Transverse colon (tissue), 4 donors: Measurements from ENCODE around the gene VTN. TPM values are rescaled to one million over a fixed set of nuclear protein-coding genes. Genes with fewer than 3 reads are reported as not detected.

Experiments
- DNase-seq: peaks from one replicate; pipeline ENCODE4 v3.0.0-alpha.2; 2019
- H3K27ac ChIP-seq, 4 donors: fragments of 200-600 bp; sonication (generic); 2 replicates each; pipeline ENCODE4 v1.5.1; 2016 to 2018; ENCODE audit warnings: inconsistent platforms in 4 of 4
- H3K27me3 ChIP-seq: fragments of 200-600 bp; sonication (generic); 2 replicates; pipeline ENCODE4 v1.5.1; 2017; ENCODE audit warnings: inconsistent platforms
- H3K36me3 ChIP-seq, 4 donors: fragments of 200-600 bp; sonication (generic); 2 replicates each; pipeline ENCODE4 v1.5.1; 2017 to 2019; ENCODE audit warnings: inconsistent platforms in 4 of 4
- H3K4me1 ChIP-seq, 4 donors: fragments of 200-600 bp; sonication (generic); 2 replicates each; pipeline ENCODE4 v1.5.1; 2017 to 2020; ENCODE audit warnings: inconsistent platforms in 4 of 4
- H3K4me3 ChIP-seq, 4 donors: fragments of 200-600 bp; sonication (generic); 1 replicate in 1 of 4; 2 replicates in 3 of 4; pipeline versions ENCODE4 v1.5.1 to v1.6.1; 2017 to 2019; ENCODE audit warnings: inconsistent platforms in 4 of 4
- H3K9me3 ChIP-seq, 2 donors: fragments of 200-600 bp; sonication (generic); 2 replicates each; pipeline ENCODE4 v1.5.1; 2017 to 2019; ENCODE audit warnings: inconsistent platforms in 2 of 2
- CTCF ChIP-seq, 5 experiments: fragments of 200-600 bp in 3 of 5; fragments of 450-650 bp in 2 of 5; sonication (generic) in 3 of 5; IDR thresholded peaks; 1 replicate in 2 of 5; 2 replicates in 3 of 5; pipeline ENCODE4 v1.5.1; 2016 to 2017; ENCODE audit warnings: antibody characterized with exemption in 5 of 5, inconsistent platforms in 3 of 5, mild to moderate bottlenecking in 2 of 5, moderate library complexity in 1 of 5
- EP300 ChIP-seq: sonication (generic); formaldehyde crosslinking; IDR thresholded peaks from one replicate; pipeline ENCODE4 v1.6.1; 2017; ENCODE audit warnings: antibody characterized with exemption, low read depth
- POLR2A ChIP-seq: fragments of 450-650 bp; IDR thresholded peaks from one replicate; pipeline ENCODE4 v1.6.1; 2016; ENCODE audit warnings: antibody characterized with exemption, mild to moderate bottlenecking, moderate library complexity
- POLR2AphosphoS5 ChIP-seq, 3 donors: sonication (generic); formaldehyde crosslinking; IDR thresholded peaks; one replicate each; pipeline ENCODE4 v1.6.1; 2016; ENCODE audit warnings: antibody characterized with exemption in 3 of 3
- WGBS, 2 donors: methylation state at CpG; one replicate each; pipeline ENCODE4 v1.1.5; 2018; ENCODE audit warnings: low coverage in 1 of 2; 5-methylcytosine and 5-hydroxymethylcytosine counted together
- in situ Hi-C, 4 donors: fragments of 200-750 bp; cut with MboI; loops; one replicate each; pipeline versions ENCODE4 v1.15.0 to v1.15.1; 2017; ENCODE audit warnings: low sequenced_read_pairs in 3 of 4, low pct_ligation_motif_present in 1 of 4, low pct_unique_long_range_greater_than_20kb in 1 of 4
- intact Hi-C: fragments of 100-400 bp; cut with DNase I; formaldehyde crosslinking; loops from one replicate; pipeline ENCODE4 v1.15.1; 2023; ENCODE audit warnings: low total_unique reads
- total RNA-seq, 4 donors: library from RNA; depleted of rRNA; stranded (reverse); fragments of >200 nt; gene quantifications; one replicate each; pipeline ENCODE4 v1.1.0, GENCODE V29; 2016

Gene VTN
- total RNA-seq, 4 donors from 2014 or later, result not detected

- Histone ChIP-seq H3K27me3 (no peaks in the 10 kb centered on the region), H3K4me1 (no peaks in the 10 kb centered on the region), H3K27ac (no peak overlapping the region), H3K9me3 (no peaks in the 10 kb centered on the region), H3K4me3 (no peak overlapping the region), H3K36me3 (peaks cover 0 to 34% (median 8%) of the 10 kb centered on the region in 4 donors)
- no peak for DNase-seq
- no peak for TF ChIP-seq POLR2A
- no peak for TF ChIP-seq CTCF (IDR thresholded peaks at IDR 0.05)
- no peak for TF ChIP-seq EP300
- TF ChIP-seq POLR2AphosphoS5 (IDR thresholded peaks at IDR 0.05), result no peak
- intact Hi-C loops (no loop called here), in situ Hi-C loops (no loop called here)
- WGBS, 2 donors, result 96 to 100% methylated on average over 1 to 3 of the region's 3 CpGs
These were observed 4.6 kb downstream of the VTN start for GRCh38 chr17:28365487-28365886.

DNA sequence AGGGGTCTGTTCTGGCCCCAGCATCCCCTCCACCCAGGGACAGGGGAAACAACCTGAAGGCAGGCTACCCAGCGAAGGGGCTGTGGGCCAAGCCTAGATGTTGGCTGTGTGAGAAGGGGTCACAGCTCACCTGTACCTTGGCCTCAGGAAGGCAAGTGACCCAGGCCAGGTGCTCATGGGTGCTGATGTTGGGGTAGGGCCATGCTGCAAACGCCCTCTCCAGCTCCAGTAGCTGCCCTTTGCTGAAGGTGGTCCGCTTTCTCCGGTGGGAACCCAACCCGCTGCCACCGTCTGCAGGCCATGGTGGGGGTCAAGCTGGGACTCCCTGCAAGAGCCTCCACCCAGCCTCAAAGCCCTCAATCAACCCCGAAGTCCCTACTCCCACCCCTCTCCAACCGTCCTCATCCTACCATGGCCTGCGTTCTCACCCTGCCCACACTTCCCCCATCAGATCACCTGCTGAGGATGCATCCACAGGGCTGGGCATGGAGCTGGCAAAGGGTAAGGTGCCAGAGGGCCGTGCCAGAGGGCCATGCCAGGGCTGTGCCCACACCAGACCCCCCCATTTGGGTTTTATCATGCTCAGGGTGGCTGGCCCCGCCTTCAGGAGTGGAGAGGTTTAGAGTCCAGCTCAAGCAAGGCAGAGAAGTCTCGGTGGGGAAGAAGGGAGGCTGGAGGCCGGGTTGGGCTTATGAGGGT is 5.3 kb downstream of the VTN start, which contains the start of gene SEBOX:
Gene SEBOX, minus strand, starts transcription at position 535 of the 699 bp plus-strand sequence. Its CDS starts 48 bp downstream, at position 487.
- Histone ChIP-seq H3K27ac (no peak within 1 kb of the TSS), H3K27me3 (no peaks in the 10 kb centered on the region), H3K9me3 (no peaks in the 10 kb centered on the region), H3K36me3 (peaks cover 0 to 40% (median 12%) of the 10 kb centered on the region in 4 donors), H3K4me3 (no peak within 1 kb of the TSS), H3K4me1 (no peaks in the 10 kb centered on the region)
- DNase-seq, result no peak
- 92% methylated on average over 13 of the region's 13 CpGs; no CpG with 5 or more reads in 1 of the 2 donors for WGBS, 2 donors
- intact Hi-C loops (no loop called here), in situ Hi-C loops (no loop called here)
- TF ChIP-seq POLR2A (no peak), POLR2AphosphoS5 (IDR thresholded peaks at IDR 0.05) (no peak)

DNA sequence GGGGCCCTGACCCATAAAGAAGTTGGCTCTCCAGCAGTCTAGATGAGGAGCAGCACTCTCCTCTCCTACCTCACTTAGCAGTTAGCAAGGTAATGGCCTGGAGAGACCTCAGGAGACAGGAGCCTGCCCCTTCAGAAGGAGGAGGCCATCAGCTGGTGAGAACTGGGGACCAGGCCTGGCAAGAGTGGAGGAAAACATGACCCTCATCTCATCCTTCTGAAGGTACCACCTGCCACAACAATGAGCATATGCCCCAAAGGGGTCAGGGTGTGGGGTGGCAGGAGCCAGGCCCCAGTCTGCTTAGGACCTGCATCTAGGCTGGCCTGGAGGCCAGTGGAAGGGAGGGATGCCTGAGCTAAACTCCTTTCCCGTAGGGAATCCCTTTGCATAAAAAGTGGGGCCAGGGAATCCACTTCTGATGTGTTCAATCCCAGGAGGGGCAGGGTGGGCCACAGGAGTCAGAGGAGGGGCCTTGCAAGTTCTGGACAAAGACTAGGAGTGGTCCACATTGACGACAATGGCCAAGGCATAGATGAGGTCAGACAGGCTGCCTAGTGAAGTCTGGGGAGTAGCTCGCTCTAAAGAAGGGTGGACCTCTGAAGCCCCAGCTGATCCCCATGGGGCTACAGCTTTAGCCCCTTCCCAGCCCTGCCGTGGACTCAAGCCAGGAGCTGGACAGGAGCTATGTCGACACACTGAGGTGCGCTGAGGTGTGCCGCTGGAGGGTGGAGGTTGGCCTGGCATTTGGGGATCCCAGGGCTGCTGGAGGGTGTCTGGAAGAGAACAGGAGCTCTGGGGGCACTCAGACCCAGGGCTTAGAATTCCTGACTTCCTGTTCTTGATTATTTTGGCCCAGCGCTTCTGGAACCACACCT is 6.1 kb downstream of the VTN start:
- Histone ChIP-seq H3K27me3 (no peaks in the 10 kb centered on the region), H3K4me1 (no peaks in the 10 kb centered on the region), H3K27ac (no peak overlapping the region), H3K4me3 (no peak overlapping the region), H3K9me3 (no peaks in the 10 kb centered on the region), H3K36me3 (peaks cover 0 to 45% (median 15%) of the 10 kb centered on the region in 4 donors)
- in situ Hi-C loops, result no loop called here
- intact Hi-C loops, result no loop called here
- WGBS, 2 donors, result 90% methylated on average over 8 of the region's 8 CpGs; no CpG with 5 or more reads in 1 of the 2 donors
- DNase-seq, result no peak
- TF ChIP-seq CTCF (IDR thresholded peaks at IDR 0.05), result no peak
- no peak for TF ChIP-seq POLR2AphosphoS5 (IDR thresholded peaks at IDR 0.05)
- no peak for TF ChIP-seq EP300

GRCh38 chr17:28363186-28363585 is 6.9 kb downstream of the VTN start:
- Histone ChIP-seq H3K27ac (no peak overlapping the region), H3K27me3 (no peaks in the 10 kb centered on the region), H3K4me1 (peaks cover 3 to 6% (median 5%) of the 10 kb centered on the region in 4 donors), H3K36me3 (peaks cover 0 to 45% (median 15%) of the 10 kb centered on the region in 4 donors), H3K9me3 (no peaks in the 10 kb centered on the region), H3K4me3 (no peak overlapping the region)
- TF ChIP-seq CTCF (IDR thresholded peaks at IDR 0.05), result no peak
- TF ChIP-seq POLR2A, result no peak
- TF ChIP-seq EP300, result no peak
- no peak for TF ChIP-seq POLR2AphosphoS5 (IDR thresholded peaks at IDR 0.05)
- no peak for DNase-seq
- 88% methylated on average over 5 of the region's 5 CpGs; no CpG with 5 or more reads in 1 of the 2 donors for WGBS, 2 donors
- in situ Hi-C loops, result no loop called here
- intact Hi-C loops, result no loop called here
